ENCODE results near the gene MTHFSD.

GRCh38 chr16:86568677-86569623 lies 13.9 kb upstream of the MTHFSD start:
- TF ChIP-seq EZH2phosphoT487 (IDR thresholded peaks at IDR 0.05; ENCODE audit: borderline replicate concordance, low read length), result no peak
- TF ChIP-seq, protein P1, sequence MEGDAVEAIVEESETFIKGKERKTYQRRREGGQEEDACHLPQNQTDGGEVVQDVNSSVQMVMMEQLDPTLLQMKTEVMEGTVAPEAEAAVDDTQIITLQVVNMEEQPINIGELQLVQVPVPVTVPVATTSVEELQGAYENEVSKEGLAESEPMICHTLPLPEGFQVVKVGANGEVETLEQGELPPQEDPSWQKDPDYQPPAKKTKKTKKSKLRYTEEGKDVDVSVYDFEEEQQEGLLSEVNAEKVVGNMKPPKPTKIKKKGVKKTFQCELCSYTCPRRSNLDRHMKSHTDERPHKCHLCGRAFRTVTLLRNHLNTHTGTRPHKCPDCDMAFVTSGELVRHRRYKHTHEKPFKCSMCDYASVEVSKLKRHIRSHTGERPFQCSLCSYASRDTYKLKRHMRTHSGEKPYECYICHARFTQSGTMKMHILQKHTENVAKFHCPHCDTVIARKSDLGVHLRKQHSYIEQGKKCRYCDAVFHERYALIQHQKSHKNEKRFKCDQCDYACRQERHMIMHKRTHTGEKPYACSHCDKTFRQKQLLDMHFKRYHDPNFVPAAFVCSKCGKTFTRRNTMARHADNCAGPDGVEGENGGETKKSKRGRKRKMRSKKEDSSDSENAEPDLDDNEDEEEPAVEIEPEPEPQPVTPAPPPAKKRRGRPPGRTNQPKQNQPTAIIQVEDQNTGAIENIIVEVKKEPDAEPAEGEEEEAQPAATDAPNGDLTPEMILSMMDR (conservative IDR thresholded peaks at IDR 0.05; ENCODE audit: low read depth, low read length), result no peak
- no peak for TF ChIP-seq EZH2 (IDR thresholded peaks at IDR 0.05; ENCODE audit: low read length, unreplicated experiment)
